SIG-M5 treated with dmso at 0.1 percent for 504 hours (cell line): ENCODE results near the gene HGS.

Source experiments
- DNase-seq: peaks from one replicate; lab custom pipeline; 2025; ENCODE audit not compliant: unreplicated experiment; lab: John Stamatoyannopoulos, UW

The HGS gene

GRCh38 chr17:81740395-81740961, 56.7 kb downstream of the HGS start:
- DNase-seq, result no peak

- DNase-seq, result no peak
These were observed 57.3 kb downstream of the HGS start for GRCh38 chr17:81741049-81741593.

DNA sequence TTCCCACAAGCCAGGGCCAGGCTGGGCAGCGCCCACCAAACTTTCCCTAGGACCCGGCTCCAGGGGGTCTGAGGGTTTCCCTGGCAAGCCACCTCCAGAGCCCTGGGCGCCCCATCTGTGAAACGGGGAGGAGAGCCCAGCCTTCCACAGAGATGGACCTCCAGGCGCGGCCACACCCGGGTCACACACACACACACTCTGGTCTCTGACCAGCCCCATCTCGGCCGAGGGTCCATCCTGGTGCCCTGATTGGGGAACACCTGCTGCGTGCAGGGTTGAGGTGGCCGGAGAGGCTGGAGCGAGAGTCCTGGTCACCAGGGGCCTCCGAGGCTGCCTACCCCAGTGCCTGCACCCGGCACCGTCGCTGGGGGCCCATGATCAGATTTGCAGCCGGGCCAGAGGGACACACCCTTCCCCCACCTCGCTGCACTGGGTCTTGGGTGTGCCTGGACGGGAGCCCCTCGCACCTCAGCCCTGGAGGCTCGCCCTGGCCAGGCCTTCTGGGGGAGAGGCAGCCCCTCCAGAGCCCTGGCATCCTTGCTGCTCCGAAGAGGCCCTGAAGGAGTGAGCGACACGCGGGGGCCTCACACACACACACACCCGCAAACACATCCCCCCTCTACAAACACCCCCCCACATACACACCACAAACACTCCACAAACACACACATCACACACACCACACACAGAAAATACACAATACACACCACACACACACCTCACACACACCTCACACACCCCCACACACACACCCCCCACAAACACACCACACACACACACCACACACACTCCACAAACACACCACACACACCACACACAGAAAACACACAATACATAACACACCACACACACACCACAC, 58.0 kb downstream of the HGS start:
- DNase-seq, result no peak
